HG03558 (cell line): ENCODE results near the gene RANBP10.
"Not testable (repeated sequence)": the region's sequence is repeated elsewhere in the genome, so short reads cannot be mapped to it uniquely, and the experiment has no call there.

Experiments
- ATAC-seq: cut with Tn5 transposase; IDR thresholded peaks from one replicate; pipeline ENCODE4 v1.9.1; 2021; ENCODE audit warnings: moderate number of reproducible peaks; ENCODE audit not compliant: unreplicated experiment; ENCODE audit errors: extremely low read depth

RANBP10 gene

GRCh38 chr16:67781565-67781921, 24.8 kb downstream of the RANBP10 start:
- no peak for ATAC-seq

GRCh38 chr16:67780847-67781564, 25.4 kb downstream of the RANBP10 start:
- ATAC-seq: no peak

GRCh38 chr16:67779256-67780014, 26.9 kb downstream of the RANBP10 start:
- no peak for ATAC-seq

GRCh38 chr16:67775273-67775672, 31.1 kb downstream of the RANBP10 start:
- ATAC-seq: no peak

- no peak for ATAC-seq
Observed at GRCh38 chr16:67774457-67774853, 31.9 kb downstream of the RANBP10 start.

- ATAC-seq: no peak
Observed at GRCh38 chr16:67773569-67774456, 32.5 kb downstream of the RANBP10 start.

- ATAC-seq: no peak
Observed at GRCh38 chr16:67773099-67773498, 33.3 kb downstream of the RANBP10 start.

GRCh38 chr16:67770346-67770991, 35.9 kb downstream of the RANBP10 start:
- no peak for ATAC-seq

GRCh38 chr16:67767953-67768352, 38.4 kb downstream of the RANBP10 start:
- ATAC-seq: no peak

- no peak for ATAC-seq
Observed at GRCh38 chr16:67766291-67766690, 40.1 kb downstream of the RANBP10 start.

GRCh38 chr16:67764158-67764667, 42.1 kb downstream of the RANBP10 start:
- no peak for ATAC-seq

GRCh38 chr16:67763066-67763465, 43.3 kb downstream of the RANBP10 start:
- no peak for ATAC-seq

GRCh38 chr16:67762385-67762784, 44.0 kb downstream of the RANBP10 start:
- no peak for ATAC-seq

GRCh38 chr16:67761924-67762323, 44.4 kb downstream of the RANBP10 start:
- no peak for ATAC-seq

- no peak for ATAC-seq
Observed at GRCh38 chr16:67760956-67761230, 45.5 kb downstream of the RANBP10 start.

- no peak for ATAC-seq
Observed at GRCh38 chr16:67760206-67760955, 46.0 kb downstream of the RANBP10 start.

- no peak for ATAC-seq
Observed at GRCh38 chr16:67758966-67759365, 47.4 kb downstream of the RANBP10 start.

- ATAC-seq: no peak
Observed at GRCh38 chr16:67758006-67758405, 48.4 kb downstream of the RANBP10 start.

GRCh38 chr16:67752641-67753040, 53.7 kb downstream of the RANBP10 start:
- ATAC-seq: no peak

- ATAC-seq: not testable (repeated sequence)
Observed at GRCh38 chr16:67751331-67751730, 55.0 kb downstream of the RANBP10 start.
